Measurements from ENCODE around the gene APBA2. TPM values are rescaled to one million over a fixed set of nuclear protein-coding genes. Genes with fewer than 3 reads are reported as not detected.

The APBA2 gene
- polyA plus RNA-seq, 1 donor (not counting 4 experiments of a cell fraction or from before 2014, with no cell fraction given), result 5.5 TPM

DNA sequence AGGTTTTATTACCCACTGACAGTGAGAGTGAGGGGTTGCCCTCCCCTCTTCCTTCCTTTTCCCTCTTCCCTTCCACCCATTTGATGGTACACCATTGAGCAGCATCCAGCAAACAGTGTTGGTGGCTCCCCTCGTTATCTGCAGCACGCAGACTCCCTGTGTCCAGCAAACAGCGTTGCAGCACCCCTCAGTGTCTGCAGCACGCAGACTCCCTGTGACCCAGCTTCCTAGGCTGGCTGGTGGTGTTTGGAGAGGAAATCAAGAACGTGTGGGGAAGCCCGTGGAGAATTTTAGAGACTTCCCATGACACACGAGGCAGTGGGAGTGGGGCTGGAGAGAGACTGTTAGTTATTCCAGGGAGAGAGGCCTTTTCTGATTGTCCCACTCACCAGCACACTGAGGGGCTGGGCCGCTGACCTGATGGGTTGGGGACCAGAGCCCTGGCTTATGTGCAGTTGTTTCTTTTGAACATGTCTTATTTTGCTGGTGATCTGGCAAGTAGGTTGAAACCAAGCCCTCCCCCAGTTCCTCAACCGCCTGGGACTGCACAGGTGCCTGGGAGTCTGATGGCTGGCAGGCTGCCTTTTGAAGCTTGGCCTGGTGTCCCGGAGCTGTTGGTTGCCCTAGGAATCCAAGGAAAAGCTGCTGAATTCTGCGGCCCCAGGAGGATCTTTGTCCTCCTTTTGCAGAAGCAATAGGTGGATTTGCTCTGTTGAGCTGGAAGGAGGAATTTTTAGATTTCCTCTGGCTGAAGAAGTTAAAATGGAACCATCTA, 19.0 kb downstream of the APBA2 start:
- H2AFZ ChIP-seq (ENCODE audit: control insufficient read depth, low read length), result no peak overlapping the region
- no peaks in the 10 kb centered on the region for H4K20me1 ChIP-seq (ENCODE audit: control insufficient read depth, extremely low read depth, insufficient read depth, low read length)
- no peaks in the 10 kb centered on the region for H3K36me3 ChIP-seq (ENCODE audit: control insufficient read depth in 2 of 2, extremely low read depth in 1 of 2, insufficient read depth in 2 of 2, low read length in 2 of 2)
- H3K27me3 ChIP-seq (ENCODE audit: control insufficient read depth, extremely low read depth, insufficient read depth, low read length), result no peaks in the 10 kb centered on the region
- H3K9ac ChIP-seq (ENCODE audit: control insufficient read depth, extremely low read depth, insufficient read depth, low read length), result no peak overlapping the region
- DNase-seq (ENCODE audit: low read depth, low spot score) (no peak), FAIRE-seq (no peak)
- no peaks in the 10 kb centered on the region for H3K4me1 ChIP-seq (ENCODE audit: control insufficient read depth, extremely low read depth, insufficient read depth, low read length)
- H3K4me3 ChIP-seq (ENCODE audit: control insufficient read depth in 2 of 3, extremely low read depth in 1 of 3, insufficient read depth in 2 of 3, low read depth in 1 of 3, low read length in 3 of 3), result no peak overlapping the region
- H3K79me2 ChIP-seq (ENCODE audit: control insufficient read depth, insufficient read depth, low read length), result no peaks in the 10 kb centered on the region
- no peak overlapping the region for H3K27ac ChIP-seq (ENCODE audit: control insufficient read depth, insufficient read depth, low read length)
- no peaks in the 10 kb centered on the region for H3K9me1 ChIP-seq (ENCODE audit: control insufficient read depth, extremely low read depth, insufficient read depth, low read length)
- H3K4me2 ChIP-seq (ENCODE audit: control insufficient read depth, extremely low read depth, insufficient read depth, low read depth, low read length), result no peak overlapping the region
- TF ChIP-seq, protein P1, sequence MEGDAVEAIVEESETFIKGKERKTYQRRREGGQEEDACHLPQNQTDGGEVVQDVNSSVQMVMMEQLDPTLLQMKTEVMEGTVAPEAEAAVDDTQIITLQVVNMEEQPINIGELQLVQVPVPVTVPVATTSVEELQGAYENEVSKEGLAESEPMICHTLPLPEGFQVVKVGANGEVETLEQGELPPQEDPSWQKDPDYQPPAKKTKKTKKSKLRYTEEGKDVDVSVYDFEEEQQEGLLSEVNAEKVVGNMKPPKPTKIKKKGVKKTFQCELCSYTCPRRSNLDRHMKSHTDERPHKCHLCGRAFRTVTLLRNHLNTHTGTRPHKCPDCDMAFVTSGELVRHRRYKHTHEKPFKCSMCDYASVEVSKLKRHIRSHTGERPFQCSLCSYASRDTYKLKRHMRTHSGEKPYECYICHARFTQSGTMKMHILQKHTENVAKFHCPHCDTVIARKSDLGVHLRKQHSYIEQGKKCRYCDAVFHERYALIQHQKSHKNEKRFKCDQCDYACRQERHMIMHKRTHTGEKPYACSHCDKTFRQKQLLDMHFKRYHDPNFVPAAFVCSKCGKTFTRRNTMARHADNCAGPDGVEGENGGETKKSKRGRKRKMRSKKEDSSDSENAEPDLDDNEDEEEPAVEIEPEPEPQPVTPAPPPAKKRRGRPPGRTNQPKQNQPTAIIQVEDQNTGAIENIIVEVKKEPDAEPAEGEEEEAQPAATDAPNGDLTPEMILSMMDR (optimal IDR thresholded peaks at IDR 0.05 in 1 of 3, IDR thresholded peaks at IDR 0.05 in 1 of 3, conservative IDR thresholded peaks at IDR 0.05 in 1 of 3; ENCODE audit: extremely low read depth in 1 of 3, insufficient read depth in 2 of 3, low read length in 3 of 3), result no peak
- TF ChIP-seq EZH2 (IDR thresholded peaks at IDR 0.05; ENCODE audit: low read length), result no peak
- no peaks in the 10 kb centered on the region for H3K9me3 ChIP-seq (ENCODE audit: control insufficient read depth, low read depth, low read length)
- dilution Hi-C loops (cut with MboI; ENCODE audit: extremely low pct_ligation_motif_present, low sequenced_read_pairs), result no loop called here

DNA sequence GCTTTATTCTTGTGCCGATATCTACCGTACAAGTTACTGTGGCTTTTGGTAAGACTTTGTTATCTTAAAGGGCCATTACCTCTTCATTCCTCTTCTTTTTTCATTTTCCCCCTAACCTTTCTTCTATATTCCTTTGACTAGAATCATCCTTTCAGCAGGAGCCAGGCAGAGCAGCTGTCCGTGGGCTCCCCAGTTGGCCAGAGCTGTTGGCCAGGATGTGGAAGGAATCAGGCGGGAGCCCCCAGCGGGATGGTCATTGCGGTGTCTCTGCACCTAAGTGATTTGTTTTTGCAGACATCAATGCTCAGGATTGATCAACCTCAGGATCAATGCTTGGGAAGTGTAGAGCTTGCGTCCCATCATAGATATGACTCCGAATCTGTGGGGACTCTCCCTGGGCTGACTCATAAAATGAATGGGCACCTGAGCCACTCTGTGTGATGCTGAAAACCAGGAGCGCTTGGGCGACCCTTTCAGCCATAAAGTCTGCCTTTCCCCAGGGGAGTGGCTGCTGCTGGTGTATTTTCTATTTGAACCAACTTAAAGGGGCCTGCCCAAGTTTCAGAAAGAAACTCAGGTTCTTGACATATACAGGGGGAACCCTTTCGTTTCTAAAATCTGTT, 21.7 kb downstream of the APBA2 start:
- Histone ChIP-seq H3K9me3 (ENCODE audit: control insufficient read depth, low read depth, low read length) (no peaks in the 10 kb centered on the region), H3K79me2 (ENCODE audit: control insufficient read depth, insufficient read depth, low read length) (no peaks in the 10 kb centered on the region), H3K4me2 (ENCODE audit: control insufficient read depth, extremely low read depth, insufficient read depth, low read depth, low read length) (no peak overlapping the region), H3K9ac (ENCODE audit: control insufficient read depth, extremely low read depth, insufficient read depth, low read length) (no peak overlapping the region), H3K27me3 (ENCODE audit: control insufficient read depth, extremely low read depth, insufficient read depth, low read length) (no peaks in the 10 kb centered on the region), H3K36me3 (ENCODE audit: control insufficient read depth in 2 of 2, extremely low read depth in 1 of 2, insufficient read depth in 2 of 2, low read length in 2 of 2) (no peaks in the 10 kb centered on the region), H4K20me1 (ENCODE audit: control insufficient read depth, extremely low read depth, insufficient read depth, low read length) (no peaks in the 10 kb centered on the region), H3K4me1 (ENCODE audit: control insufficient read depth, extremely low read depth, insufficient read depth, low read length) (no peaks in the 10 kb centered on the region), H3K4me3 (ENCODE audit: control insufficient read depth in 2 of 3, extremely low read depth in 1 of 3, insufficient read depth in 2 of 3, low read depth in 1 of 3, low read length in 3 of 3) (no peak overlapping the region), H2AFZ (ENCODE audit: control insufficient read depth, low read length) (no peak overlapping the region), H3K9me1 (ENCODE audit: control insufficient read depth, extremely low read depth, insufficient read depth, low read length) (no peaks in the 10 kb centered on the region), H3K27ac (ENCODE audit: control insufficient read depth, insufficient read depth, low read length) (no peak overlapping the region)
- no peak for FAIRE-seq
- dilution Hi-C loops (cut with MboI; ENCODE audit: extremely low pct_ligation_motif_present, low sequenced_read_pairs), result no loop called here
- no peak for DNase-seq (ENCODE audit: low read depth, low spot score)
- TF ChIP-seq EZH2 (IDR thresholded peaks at IDR 0.05; ENCODE audit: low read length), result no peak
- TF ChIP-seq, protein P1 (optimal IDR thresholded peaks at IDR 0.05 in 1 of 3, IDR thresholded peaks at IDR 0.05 in 1 of 3, conservative IDR thresholded peaks at IDR 0.05 in 1 of 3; ENCODE audit: extremely low read depth in 1 of 3, insufficient read depth in 2 of 3, low read length in 3 of 3), result no peak
